GM18519 (cell line): ENCODE measurements around the gene HAPLN2.
"Not testable (repeated sequence)": the region's sequence is repeated elsewhere in the genome, so short reads cannot be mapped to it uniquely, and the experiment has no call there.

Source experiments
- ATAC-seq: cut with Tn5 transposase; IDR thresholded peaks from one replicate; pipeline ENCODE4 v1.9.1; 2021; ENCODE audit warnings: mild to moderate bottlenecking, moderate library complexity; ENCODE audit not compliant: unreplicated experiment, low FRiP score

HAPLN2 gene

GRCh38 chr1:156618853-156619581, at the start of gene HAPLN2:
TSS of gene HAPLN2 (plus strand) at chr1:156619415. CDS start at chr1:156623491, 4,076 bp downstream.
- ATAC-seq: no peak

- ATAC-seq: no peak
These were observed 47.9 kb upstream of the HAPLN2 start for GRCh38 chr1:156571261-156571852.

GRCh38 chr1:156571919-156572662, 47.1 kb upstream of the HAPLN2 start, which contains the start of gene IQGAP3:
TSS of gene IQGAP3 (minus strand) at chr1:156572565. CDS start at chr1:156572529, 36 bp downstream.
- ATAC-seq: no peak

- no peak for ATAC-seq
These were observed 46.6 kb upstream of the HAPLN2 start for GRCh38 chr1:156572663-156573018.

- ATAC-seq: no peak
These were observed 45.1 kb upstream of the HAPLN2 start for GRCh38 chr1:156574039-156574633.

GRCh38 chr1:156577550-156577949, 41.7 kb upstream of the HAPLN2 start:
- ATAC-seq: no peak

- ATAC-seq: no peak
These were observed 41.2 kb upstream of the HAPLN2 start for GRCh38 chr1:156578055-156578454.

GRCh38 chr1:156579472-156579871, 39.7 kb upstream of the HAPLN2 start, which contains the start of gene TTC24:
TSS of gene TTC24 (plus strand) at chr1:156579723. CDS start at chr1:156581365, 1,642 bp downstream.
- no peak for ATAC-seq

GRCh38 chr1:156581661-156582387, 37.4 kb upstream of the HAPLN2 start:
- no peak for ATAC-seq

GRCh38 chr1:156582388-156583017, 36.7 kb upstream of the HAPLN2 start:
- ATAC-seq: no peak

GRCh38 chr1:156583821-156584622, 35.2 kb upstream of the HAPLN2 start:
- no peak for ATAC-seq

GRCh38 chr1:156584813-156585212, 34.4 kb upstream of the HAPLN2 start:
- no peak for ATAC-seq

GRCh38 chr1:156586323-156586722, 32.9 kb upstream of the HAPLN2 start:
- no peak for ATAC-seq

GRCh38 chr1:156586892-156587477, 32.2 kb upstream of the HAPLN2 start:
- ATAC-seq: no peak

- not testable (repeated sequence) for ATAC-seq
These were observed 31.3 kb upstream of the HAPLN2 start for GRCh38 chr1:156587927-156588326.

GRCh38 chr1:156589546-156589945, 29.7 kb upstream of the HAPLN2 start:
- ATAC-seq: no peak

- ATAC-seq: no peak
These were observed 28.7 kb upstream of the HAPLN2 start for GRCh38 chr1:156590326-156591180.

- no peak for ATAC-seq
These were observed 28.1 kb upstream of the HAPLN2 start for GRCh38 chr1:156591181-156591431.
